Germinal center (tissue), 1 donor: ENCODE measurements around the gene FRAS1.
"Not testable (repeated sequence)": the region's sequence is repeated elsewhere in the genome, so short reads cannot be mapped to it uniquely, and the experiment has no call there.

ENCODE experiments used
- DNase-seq: peaks from one replicate; pipeline ENCODE4 v3.0.0; 2012; ENCODE audit warnings: mixed read lengths, low spot score

The FRAS1 gene

GRCh38 chr4:78451407-78451806 lies 394.3 kb downstream of the FRAS1 start:
- DNase-seq: no peak

- no peak for DNase-seq
Measured at GRCh38 chr4:78454016-78454415, 396.9 kb downstream of the FRAS1 start.

DNA sequence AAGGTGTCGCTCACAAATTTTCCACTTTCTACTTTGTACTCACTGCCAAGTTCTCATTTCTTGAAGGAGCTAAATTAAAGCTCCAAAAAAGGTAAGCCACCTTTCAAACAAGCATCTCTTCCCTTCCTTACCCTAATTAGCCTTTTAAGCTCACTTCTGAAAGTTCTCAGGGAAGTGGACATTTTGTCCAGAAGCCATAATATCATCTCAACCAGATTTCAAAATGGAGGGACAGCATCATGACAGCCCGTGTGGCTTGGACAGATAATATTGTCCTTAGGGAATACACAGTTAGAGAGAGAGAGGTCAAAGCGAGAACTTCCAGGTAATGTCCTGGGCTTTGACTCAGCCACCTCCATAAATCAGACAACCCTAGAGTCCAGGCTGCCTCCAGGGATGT lies 400.6 kb downstream of the FRAS1 start:
- no peak for DNase-seq

DNA sequence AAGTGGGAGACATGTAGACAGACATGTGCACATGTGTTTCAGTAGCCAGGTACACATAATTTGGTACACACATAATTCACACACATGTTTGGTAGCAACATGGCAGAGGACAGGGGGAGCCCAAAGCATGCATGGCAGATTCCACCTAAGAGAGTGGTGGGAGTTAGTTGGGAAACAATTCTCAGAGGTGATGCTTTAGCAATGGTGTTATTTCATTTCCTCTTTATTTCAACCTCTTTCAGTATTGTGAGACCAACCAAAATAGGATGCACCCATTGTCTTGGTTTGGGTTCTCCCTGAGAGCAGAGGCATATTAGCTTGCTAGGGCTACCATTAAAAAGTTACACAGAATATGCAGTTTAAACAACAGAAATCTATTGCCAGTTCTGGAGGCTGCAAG lies 402.2 kb downstream of the FRAS1 start:
- no peak for DNase-seq

DNA sequence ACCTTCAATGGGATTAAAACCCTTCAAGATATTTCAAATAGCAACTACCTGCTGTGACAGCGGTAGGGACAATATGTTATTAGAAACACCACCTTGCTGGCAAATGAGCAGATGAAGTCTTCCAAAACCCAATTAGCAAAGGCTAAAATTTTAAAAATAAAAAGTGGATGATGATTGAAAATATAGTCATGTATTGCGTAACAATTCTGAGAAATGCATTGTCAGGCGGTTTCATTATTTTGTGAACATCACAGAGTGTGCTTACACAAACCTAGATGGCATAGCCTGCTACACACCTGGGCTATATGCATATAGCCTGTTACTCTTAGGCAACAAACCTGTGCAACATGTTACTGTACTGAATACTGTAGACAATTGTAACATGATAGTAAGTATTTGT lies 403.2 kb downstream of the FRAS1 start:
- no peak for DNase-seq

DNA sequence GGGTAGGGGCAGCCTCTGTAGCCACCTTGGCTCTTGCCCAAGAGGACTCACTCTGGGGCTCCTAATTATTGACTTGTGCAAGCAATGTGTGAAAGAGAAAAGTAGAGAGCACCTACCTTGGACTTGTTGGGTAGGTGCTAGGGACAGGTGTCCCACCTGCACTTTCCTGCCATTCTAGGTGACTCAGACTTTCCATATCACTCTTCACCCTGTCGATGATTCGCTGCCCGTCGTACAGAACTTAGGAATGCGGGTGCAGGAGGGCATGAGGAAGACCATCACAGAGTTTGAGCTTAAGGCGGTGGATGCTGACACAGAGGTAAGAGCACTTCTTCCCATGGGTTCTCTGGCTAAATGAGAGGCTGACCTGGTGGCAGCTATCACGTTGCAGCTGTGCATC lies 407.1 kb downstream of the FRAS1 start:
- no peak for DNase-seq

DNA sequence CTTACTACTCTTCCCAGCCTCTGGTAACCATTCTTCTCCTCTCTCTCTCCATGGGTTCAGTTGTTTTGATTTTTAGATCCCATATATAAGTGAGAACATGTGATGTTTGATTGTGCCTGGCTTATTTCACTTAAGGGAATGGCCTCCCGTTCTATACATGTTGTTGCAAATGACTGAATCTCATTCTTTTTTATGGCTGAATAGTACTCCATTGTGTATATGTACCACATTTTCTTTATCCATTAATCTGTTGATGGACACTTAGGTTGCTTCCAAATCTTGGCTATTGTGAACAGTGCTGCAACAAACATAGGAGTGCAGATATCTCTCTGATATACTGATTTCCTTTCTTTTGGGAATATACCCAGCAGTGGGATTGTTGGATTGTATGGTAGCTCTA lies 410.1 kb downstream of the FRAS1 start:
- DNase-seq: not testable (repeated sequence)

GRCh38 chr4:78468272-78468671 lies 411.1 kb downstream of the FRAS1 start:
- DNase-seq: no peak

GRCh38 chr4:78476108-78476704 lies 419.1 kb downstream of the FRAS1 start:
- DNase-seq: no peak

DNA sequence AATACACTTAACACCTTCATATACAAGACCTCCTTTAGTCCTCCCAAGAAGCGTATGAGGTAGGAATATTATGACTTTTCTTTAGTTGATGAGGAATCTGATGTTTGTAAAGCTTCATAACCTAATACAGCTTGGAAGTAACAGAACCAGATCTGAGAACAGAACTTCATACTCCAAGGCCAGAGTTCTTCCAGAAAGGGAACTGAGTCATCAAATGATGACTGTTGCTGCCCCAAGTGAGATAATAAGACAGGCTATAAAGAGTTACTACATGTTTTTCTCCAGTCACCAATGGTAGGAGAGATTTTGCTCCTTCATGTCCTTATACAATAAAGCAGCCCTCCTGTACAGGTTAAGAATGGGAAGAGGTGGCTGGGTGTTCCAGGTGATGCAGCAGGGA lies 420.2 kb downstream of the FRAS1 start:
- DNase-seq: no peak

- DNase-seq: no peak
Measured at GRCh38 chr4:78478523-78478922, 421.4 kb downstream of the FRAS1 start.

GRCh38 chr4:78480286-78480685 lies 423.2 kb downstream of the FRAS1 start:
- no peak for DNase-seq

GRCh38 chr4:78481180-78481579 lies 424.1 kb downstream of the FRAS1 start:
- no peak for DNase-seq

DNA sequence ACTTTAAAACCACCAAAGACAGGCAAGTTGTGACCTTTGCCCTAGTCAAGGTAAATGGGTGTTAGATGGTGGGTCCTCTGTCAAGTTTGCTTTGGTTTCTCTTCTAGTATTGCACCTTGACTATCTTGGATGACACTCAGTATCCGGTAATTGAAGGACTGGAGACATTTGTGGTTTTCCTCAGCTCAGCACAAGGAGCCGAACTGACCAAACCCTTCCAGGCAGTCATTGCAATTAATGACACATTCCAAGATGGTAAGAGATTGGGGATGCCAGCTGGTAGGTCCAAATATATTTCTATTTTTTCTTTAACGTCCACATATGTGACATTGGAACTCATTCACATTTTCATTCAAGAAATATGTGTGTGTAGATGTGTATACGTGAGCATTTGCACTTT lies 425.2 kb downstream of the FRAS1 start:
- no peak for DNase-seq

DNA sequence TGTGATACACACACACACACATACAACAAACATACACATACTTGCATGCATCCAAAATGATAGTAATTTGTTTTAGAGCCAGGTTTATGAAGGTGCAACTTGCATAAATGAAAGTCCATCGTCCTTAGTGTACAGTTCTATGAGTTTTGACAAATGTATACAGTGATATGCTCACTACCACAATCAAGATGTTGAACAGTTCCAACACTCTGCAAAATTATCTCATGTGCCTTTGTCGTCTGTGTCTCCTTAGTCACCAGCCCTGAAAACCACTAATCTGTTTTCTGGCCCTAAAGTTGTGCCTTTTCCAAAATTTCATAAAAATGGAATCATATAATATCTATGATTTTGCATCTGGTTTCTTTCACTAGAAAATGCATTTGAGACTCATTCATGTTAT lies 426.7 kb downstream of the FRAS1 start:
- DNase-seq: no peak

- no peak for DNase-seq
Measured at GRCh38 chr4:78484574-78484973, 427.5 kb downstream of the FRAS1 start.

DNA sequence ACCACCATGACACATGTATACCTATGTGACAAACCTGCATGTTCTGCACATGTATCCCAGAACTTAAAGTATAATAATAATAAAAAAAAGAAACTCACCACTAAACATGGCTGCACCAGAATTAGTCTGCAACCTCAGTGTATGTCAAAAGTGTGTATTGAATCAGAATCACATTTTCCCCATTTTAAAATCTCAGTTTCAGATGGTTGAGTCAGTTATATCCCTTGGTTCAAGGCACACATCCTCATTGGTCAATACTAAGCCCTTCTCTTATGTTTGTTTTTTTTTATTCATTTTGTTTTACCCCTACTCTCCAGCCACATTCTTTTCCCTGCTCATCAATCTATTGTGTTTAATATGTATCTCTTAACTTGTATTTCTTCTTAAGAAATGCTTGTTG lies 436.6 kb downstream of the FRAS1 start:
- no peak for DNase-seq

- no peak for DNase-seq
Measured at GRCh38 chr4:78496021-78496643, 439.0 kb downstream of the FRAS1 start.

DNA sequence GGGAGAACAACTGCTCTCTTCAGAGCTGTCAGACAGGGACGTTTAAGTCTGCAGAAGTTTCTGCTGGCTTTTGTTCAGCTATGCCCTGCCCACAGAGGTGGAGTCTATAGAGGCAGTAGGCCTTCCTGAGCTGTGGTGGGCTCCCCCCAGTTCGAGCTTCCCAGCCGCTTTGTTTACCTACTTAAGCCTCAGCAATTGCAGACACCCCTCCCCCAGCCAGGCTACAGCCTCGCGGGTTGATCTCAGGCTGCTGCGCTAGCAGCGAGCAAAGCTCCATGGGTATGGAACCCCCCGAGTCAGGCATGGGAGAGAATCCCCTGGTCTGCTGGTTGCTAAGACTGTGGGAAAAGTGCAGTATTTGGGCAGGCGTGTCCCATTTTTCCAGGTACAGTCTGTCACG lies 449.1 kb downstream of the FRAS1 start:
- not testable (repeated sequence) for DNase-seq

DNA sequence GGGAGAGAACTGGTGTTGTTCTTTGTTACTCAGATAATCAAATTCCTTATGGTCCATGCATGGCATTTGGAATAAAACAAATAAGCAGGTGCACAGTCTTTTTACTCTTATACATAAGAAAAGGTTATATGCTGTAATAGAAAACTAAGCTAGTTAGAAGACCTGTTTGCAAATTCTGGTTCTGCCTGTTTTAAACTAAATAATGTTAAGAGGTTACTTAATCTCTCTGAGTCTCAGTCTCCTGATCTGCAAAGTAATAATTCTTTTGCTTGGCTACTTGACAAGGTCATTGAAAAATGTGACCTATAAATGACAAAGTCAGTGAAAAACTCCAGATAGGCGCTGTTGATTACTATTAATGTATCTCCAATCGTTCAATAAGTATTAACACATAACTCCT lies 451.9 kb downstream of the FRAS1 start:
- no peak for DNase-seq

DNA sequence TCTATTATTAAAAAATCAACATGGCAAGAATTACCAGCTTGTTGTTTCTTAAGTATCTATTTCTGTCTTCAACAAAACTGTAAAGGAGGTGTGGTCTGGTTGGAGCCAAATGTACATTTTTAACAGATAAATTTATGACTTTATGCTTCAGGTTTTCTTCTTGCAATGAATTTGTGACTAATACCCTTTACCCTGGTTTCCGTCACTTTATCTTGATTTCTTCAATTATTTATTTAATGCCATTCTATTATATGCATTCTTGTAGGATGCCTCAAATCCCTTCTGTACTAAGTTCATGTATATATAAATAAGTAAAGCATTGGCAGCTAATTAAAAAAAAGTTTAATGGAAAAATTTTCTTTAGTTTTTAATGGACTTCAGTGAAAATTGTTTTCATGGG lies 453.0 kb downstream of the FRAS1 start:
- no peak for DNase-seq

DNA sequence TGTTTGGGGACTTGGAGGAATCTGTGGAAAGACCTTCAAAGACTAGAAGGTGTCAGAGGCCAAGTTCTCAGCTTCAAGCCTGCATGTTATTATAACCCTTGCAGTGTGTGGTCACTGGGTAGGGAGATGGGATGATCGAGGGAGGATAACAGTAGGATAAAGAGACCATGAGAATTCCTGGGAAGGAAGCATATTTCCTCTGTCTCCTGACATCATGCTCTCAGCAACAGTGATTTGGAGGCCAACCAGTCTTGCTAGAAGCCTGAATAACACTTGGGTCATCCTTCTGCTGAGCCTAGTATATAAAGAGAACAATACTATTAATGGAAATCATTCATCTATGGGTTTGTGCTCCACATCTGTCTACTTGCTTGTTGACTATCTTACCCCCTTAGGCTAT lies 453.6 kb downstream of the FRAS1 start:
- no peak for DNase-seq

DNA sequence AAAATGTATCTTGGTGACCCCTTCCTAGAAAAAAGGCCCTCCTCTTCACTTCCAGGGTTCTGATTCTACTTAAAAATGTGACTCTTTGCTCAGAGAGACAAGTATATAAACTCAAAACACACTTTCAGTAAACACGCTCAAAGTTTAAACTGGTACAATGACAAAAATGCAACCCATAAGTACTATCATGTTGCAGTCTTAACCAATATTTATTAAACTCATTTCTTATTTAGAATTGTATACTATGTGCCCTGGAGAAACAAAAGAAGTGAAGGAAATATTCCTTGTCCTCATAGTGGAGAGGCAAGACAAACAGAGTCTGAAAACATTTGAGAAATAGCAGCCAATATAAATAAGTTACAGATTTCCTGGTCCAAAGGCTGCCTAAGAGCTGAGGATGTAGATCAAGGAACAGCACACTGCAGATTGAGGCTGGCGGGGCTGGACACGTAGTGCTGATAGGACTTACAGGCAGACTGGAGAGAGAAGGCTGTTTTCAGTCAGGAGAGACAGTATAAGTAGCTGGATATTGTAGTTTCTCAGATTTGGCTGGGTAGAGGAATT lies 455.3 kb downstream of the FRAS1 start:
- DNase-seq: no peak

DNA sequence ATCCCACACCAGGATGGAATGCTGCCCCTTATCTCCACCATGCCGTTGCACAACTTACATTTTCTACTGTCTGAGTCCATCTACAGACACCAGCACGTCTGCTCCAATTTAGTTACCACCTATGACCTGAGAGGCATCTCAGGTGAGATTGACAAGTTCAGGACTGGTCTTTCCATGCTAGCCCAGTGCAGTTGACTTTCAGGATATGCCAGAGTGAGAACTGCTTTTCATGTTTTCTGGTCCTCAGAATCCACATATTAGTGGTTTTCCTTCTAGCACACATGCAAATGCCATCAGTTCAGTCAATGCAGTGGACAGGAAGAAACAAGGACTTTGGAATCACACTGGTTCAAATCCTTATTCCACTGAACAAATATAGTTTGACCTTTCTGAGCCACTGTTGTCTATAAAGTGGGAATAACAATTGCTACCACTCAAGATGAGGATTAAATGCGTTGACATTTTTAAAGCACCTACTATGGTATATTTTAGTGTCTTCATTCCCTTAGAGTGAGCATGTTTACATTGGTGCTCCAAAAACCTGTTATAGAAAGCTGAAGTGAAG lies 456.4 kb downstream of the FRAS1 start:
- no peak for DNase-seq
